ENCODE measurements around the gene OR4N2.

DNA sequence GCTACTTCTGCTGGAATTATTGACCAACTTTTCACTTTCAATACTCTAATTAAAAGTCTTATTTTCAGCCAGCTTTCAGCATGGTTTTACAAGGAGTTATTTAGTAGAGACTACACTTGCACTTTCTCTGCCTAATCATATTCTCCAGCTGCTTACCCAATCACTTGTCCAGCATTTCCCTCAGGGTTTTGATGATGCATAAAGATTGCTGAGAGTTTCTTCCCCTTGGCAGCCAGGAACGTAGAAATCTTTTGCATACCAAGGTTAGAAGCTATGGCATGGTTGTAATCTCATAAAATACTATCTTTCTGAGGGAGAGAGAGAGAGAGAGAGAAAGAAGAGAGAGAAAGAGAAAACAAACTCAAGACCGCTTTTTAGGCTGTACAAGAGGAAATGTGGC lies 49.4 kb upstream of the OR4N2 start:
- TF ChIP-seq CTCF (conservative IDR thresholded peaks at IDR 0.05; ENCODE audit: low read length), result no peak
- no peak for TF ChIP-seq EZH2phosphoT487 (IDR thresholded peaks at IDR 0.05; ENCODE audit: borderline replicate concordance)

Measured in Loucy (cell line).